ENCODE data around the gene KDM3A.

DNA sequence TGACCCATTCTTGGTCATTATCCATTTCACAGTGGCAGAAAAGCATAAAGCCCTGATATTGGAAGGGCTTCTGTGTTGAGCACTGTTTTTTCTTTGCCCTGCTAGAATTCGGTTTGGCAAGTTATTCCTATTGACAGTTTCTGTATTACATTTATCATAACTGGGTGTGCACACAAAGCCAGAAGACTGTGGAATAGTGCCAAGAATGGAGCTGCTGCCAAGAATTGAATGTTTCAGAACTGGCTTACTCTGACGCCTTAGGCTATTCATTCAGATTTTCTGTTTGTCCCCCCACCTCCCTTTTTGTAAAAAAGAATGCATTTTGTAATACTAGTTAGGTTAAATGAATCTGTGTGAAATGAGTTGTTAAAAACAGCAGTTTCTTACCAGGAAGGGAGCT, 12.7 kb downstream of the KDM3A start:
- TF ChIP-seq ZNF529 (tag by site-specific recombination; IDR thresholded peaks at IDR 0.05; ENCODE audit: insufficient replicate concordance) = no peak
- TF ChIP-seq CTCF (tag by site-specific recombination; IDR thresholded peaks at IDR 0.05) = no peak
- TF ChIP-seq ZNF776 (tag by site-specific recombination; IDR thresholded peaks at IDR 0.05; ENCODE audit: borderline replicate concordance) = no peak
- no peak for TF ChIP-seq ZNF473 (tag by site-specific recombination; IDR thresholded peaks at IDR 0.05)

Measured in HEK293 (cell line).